GM12878 (cell line): ENCODE data around the gene FAR1. TPM values are rescaled to one million over a fixed set of nuclear protein-coding genes. Genes with fewer than 3 reads are reported as not detected.

Experiments
- ATAC-seq: fragments of 200-7000 bp; cut with Tn5 transposase; 3 replicates; pipeline ENCODE4 v1.9.1; 2020; ENCODE audit warnings: mild to moderate bottlenecking, moderate library complexity
- BruUV-seq: library from RNA; stranded (reverse); fragments of 400-500 nt; replicated peaks from 2 replicates; lab custom pipeline; 2021; lab: Mats Ljungman, UMichigan
- CTCF ChIA-PET: fragments of 300-600 bp; sonication (Branson Sonifier 250); formaldehyde crosslinking; extraction: SDS; loops from one replicate; lab custom pipeline; 2021; ENCODE audit warnings: inconsistent platforms; lab: Yijun Ruan, JAX
- POLR2A ChIA-PET: fragments of 350-600 bp; formaldehyde crosslinking; extraction: SDS; loops from one replicate; lab custom pipeline; 2021; ENCODE audit warnings: inconsistent platforms; lab: Charles Lee
- RAD21 ChIA-PET: fragments of 300-600 bp; sonication (Branson Sonifier 250); formaldehyde crosslinking; loops from one replicate; lab custom pipeline; 2023; ENCODE audit warnings: antibody characterized with exemption; ENCODE audit not compliant: unreplicated experiment; lab: Charles Lee
- SMC1A ChIA-PET: fragments of 300-600 bp; sonication (Branson Sonifier 250); formaldehyde crosslinking; loops from one replicate; lab custom pipeline; 2023; ENCODE audit not compliant: unreplicated experiment, uncharacterized antibody; lab: Charles Lee
- DNase-seq: peaks from one replicate; pipeline ENCODE4 v3.0.0-alpha.2; 2011; ENCODE audit warnings: low read depth, low spot score
- FAIRE-seq: peaks from 3 replicates; lab custom pipeline; 2011; peaks lifted over from hg19 to GRCh38; lab: Jason Lieb, UNC
- H2AFZ ChIP-seq: 2 replicates; pipeline ENCODE4 v1.6.0; 2011; ENCODE audit warnings: low read depth, low read length, control low read depth; ENCODE audit not compliant: control insufficient read depth
- H3K27ac ChIP-seq: 2 replicates; pipeline ENCODE4 v1.5.1; 2011; ENCODE audit warnings: control low read depth; ENCODE audit not compliant: control insufficient read depth, insufficient read depth
- H3K27me3 ChIP-seq, 2 experiments: replicated peaks in 1 of 2; 2 replicates each; pipeline versions ENCODE4 v1.6.0 to v1.6.1; 2011; ENCODE audit warnings: low read length in 1 of 2; ENCODE audit not compliant: control insufficient read depth in 2 of 2, insufficient read depth in 2 of 2
- H3K36me3 ChIP-seq, 2 experiments: 2 replicates each; pipeline ENCODE4 v1.5.1; 2011; ENCODE audit warnings: low read length in 1 of 2; ENCODE audit not compliant: control insufficient read depth in 2 of 2, insufficient read depth in 2 of 2
- H3K4me1 ChIP-seq: 2 replicates; pipeline ENCODE4 v1.6.1; 2011; ENCODE audit warnings: mild to moderate bottlenecking, low read length, moderate library complexity, mixed read lengths; ENCODE audit not compliant: control insufficient read depth, insufficient read depth
- H3K4me2 ChIP-seq: 2 replicates; pipeline ENCODE4 v1.6.0; 2011; ENCODE audit warnings: control low read depth; ENCODE audit not compliant: control insufficient read depth, insufficient read depth
- H3K4me3 ChIP-seq: fragments of 200-600 bp; sonication (generic); 2 replicates; pipeline ENCODE4 v1.5.1; 2016
- H3K79me2 ChIP-seq: 2 replicates; pipeline ENCODE4 v1.6.0; 2011; ENCODE audit warnings: low read length; ENCODE audit not compliant: control insufficient read depth, insufficient read depth
- H3K9ac ChIP-seq: 2 replicates; pipeline ENCODE4 v1.8.0; 2011; ENCODE audit warnings: low read length, control low read depth, mixed read lengths; ENCODE audit not compliant: control insufficient read depth, insufficient read depth
- H3K9me3 ChIP-seq: replicated peaks from 3 replicates; pipeline ENCODE4 v1.5.1; 2011; ENCODE audit warnings: mild to moderate bottlenecking, low read length; ENCODE audit not compliant: control insufficient read depth, insufficient read depth
- H4K20me1 ChIP-seq: 2 replicates; pipeline ENCODE4 v1.6.0; 2011; ENCODE audit not compliant: control insufficient read depth, insufficient read depth
- CHD2 ChIP-seq: IDR thresholded peaks from 2 replicates; pipeline ENCODE4 v1.6.1; 2011; ENCODE audit warnings: low read depth, low read length, improper control_type of control experiment, borderline replicate concordance
- FOXM1 ChIP-seq: IDR thresholded peaks from 2 replicates; pipeline ENCODE4 v1.6.1; 2012; ENCODE audit warnings: low read depth, mild to moderate bottlenecking, inconsistent platforms, low read length, moderate library complexity
- GATAD2B ChIP-seq: fragments of 450-650 bp; conservative IDR thresholded peaks from 2 replicates; pipeline ENCODE4 v1.6.1; 2017; ENCODE audit warnings: low read depth, mild to moderate bottlenecking, moderate library complexity
- JUND ChIP-seq: IDR thresholded peaks from 2 replicates; pipeline ENCODE4 v1.6.1; 2012; ENCODE audit warnings: low read depth, mild to moderate bottlenecking, low read length, improper control_type of control experiment, moderate library complexity
- KLF5 ChIP-seq: fragments of 450-650 bp; IDR thresholded peaks from 2 replicates; pipeline ENCODE4 v1.6.1; 2014; ENCODE audit warnings: mild to moderate bottlenecking; ENCODE audit not compliant: partially characterized antibody
- PKNOX1 ChIP-seq: fragments of 450-650 bp; IDR thresholded peaks from 2 replicates; pipeline ENCODE4 v1.6.1; 2016; ENCODE audit warnings: mild to moderate bottlenecking
- TBL1XR1 ChIP-seq: IDR thresholded peaks from 2 replicates; pipeline ENCODE4 v1.6.1; 2012; ENCODE audit warnings: low read depth, low read length, improper control_type of control experiment
- YY1 ChIP-seq: IDR thresholded peaks from 2 replicates; pipeline ENCODE4 v1.6.1; 2011; ENCODE audit warnings: low read depth, mild to moderate bottlenecking, low read length
- WGBS: methylation state at CpG from one replicate; pipeline ENCODE4 v1.1.6; 2016; ENCODE audit warnings: low lambda C conversion rate; ENCODE audit not compliant: insufficient replicate concordance, insufficient coverage; ENCODE audit errors: missing lambda C conversion rate; 5-methylcytosine and 5-hydroxymethylcytosine counted together
- in situ Hi-C: fragments of 300-500 bp; cut with MboI; formaldehyde crosslinking; loops from 9 replicates; pipeline ENCODE4 v1.14.3; 2018; ENCODE audit warnings: mixed read lengths
- intact Hi-C: fragments of 100-400 bp; cut with micrococcal nuclease; formaldehyde crosslinking; loops from one replicate; pipeline ENCODE4 v1.14.2; 2022; ENCODE audit not compliant: unreplicated experiment
- polyA plus RNA-seq, 11 experiments: library from polyadenylated mRNA; depleted of rRNA in 4 of 11; unstranded in 6 of 11; stranded (reverse) in 5 of 11; fragments of >200 nt; fragmentation: Nextera tagmentation in 4 of 11; fragmentation: Illumina TruSeq in 1 of 11; extraction: Ambion mirVana in 4 of 11; extraction: Trizol in 1 of 11; gene quantifications; 1 replicate in 1 of 11; 2 replicates in 10 of 11; pipeline versions ENCODE4 v1.2.1 to v1.2.3, GENCODE V29; 2011 to 2016; ENCODE audit warnings: inconsistent platforms in 2 of 11, missing spikeins in 2 of 11, low read depth in 1 of 11
- total RNA-seq, 4 experiments: library from RNA; depleted of rRNA in 3 of 4; stranded (reverse); fragments of >200 nt in 3 of 4; fragmentation: Illumina TruSeq in 1 of 4; extraction: Trizol in 1 of 4; gene quantifications; 2 replicates each; pipeline versions ENCODE4 v1.2.1 to v1.2.3, GENCODE V29; 2013 to 2021
- TF ChIP-seq, protein P1 (sequence below): fragments of 450-650 bp; IDR thresholded peaks from 2 replicates; pipeline ENCODE4 v1.6.1; 2017; ENCODE audit warnings: mild to moderate bottlenecking, moderate library complexity

FAR1 gene
- total and polyA plus RNA-seq, 10 of the 15 experiments (the other 5 are each of a cell fraction or from before 2014, with no cell fraction given), result 10.1 to 73.9 (median 30.8) TPM

DNA sequence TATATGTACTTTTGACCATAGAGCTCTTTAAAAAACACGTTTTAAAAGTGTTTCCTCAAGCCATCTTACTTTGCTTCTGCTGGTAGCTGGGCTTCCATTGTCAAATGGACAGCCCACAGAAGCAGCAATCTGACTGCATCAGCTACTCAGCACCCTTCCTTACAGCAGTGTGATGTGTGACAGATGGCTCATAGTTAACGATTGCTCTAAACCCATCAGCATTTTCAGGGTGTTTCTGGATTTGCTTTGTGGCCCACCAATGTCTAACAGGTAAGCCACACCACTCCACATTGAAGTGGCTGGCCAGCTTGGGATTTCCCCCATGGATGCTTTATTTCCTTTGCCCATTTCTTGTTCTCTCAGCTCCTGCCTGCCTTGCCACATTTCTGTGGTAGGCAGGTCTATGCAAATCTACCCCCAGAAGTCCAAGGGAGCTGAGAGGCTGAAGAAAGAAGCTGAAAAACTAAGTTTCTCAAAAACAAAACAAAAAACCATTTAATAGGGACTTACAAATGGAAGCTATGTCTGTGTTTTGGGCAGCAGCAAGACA, 7.3 kb upstream of the FAR1 start (continued):
- TF ChIP-seq KLF5, result no peak
- no peak for TF ChIP-seq FOXM1
- TF ChIP-seq, all 136 proteins: peak for 0

GRCh38 chr11:13663631-13664071, 4.8 kb upstream of the FAR1 start:
- no peaks in the 10 kb centered on the region for H3K36me3 ChIP-seq
- no peaks in the 10 kb centered on the region for H4K20me1 ChIP-seq
- H3K4me2 ChIP-seq, result no peak overlapping the region
- ChIA-PET RAD21 (no interaction called here), SMC1A (interaction anchor here (0.7 to 1.2 kb wide), 2 partner anchors 641 to 705 kb away, joined by 3 to 4 read pairs; no protein-coding TSS in a partner anchor), POLR2A (no interaction called here), CTCF (no interaction called here)
- no peak for ATAC-seq
- FAIRE-seq, result no peak
- no peak overlapping the region for H3K27ac ChIP-seq
- no peak for DNase-seq
- TF ChIP-seq, protein P1, sequence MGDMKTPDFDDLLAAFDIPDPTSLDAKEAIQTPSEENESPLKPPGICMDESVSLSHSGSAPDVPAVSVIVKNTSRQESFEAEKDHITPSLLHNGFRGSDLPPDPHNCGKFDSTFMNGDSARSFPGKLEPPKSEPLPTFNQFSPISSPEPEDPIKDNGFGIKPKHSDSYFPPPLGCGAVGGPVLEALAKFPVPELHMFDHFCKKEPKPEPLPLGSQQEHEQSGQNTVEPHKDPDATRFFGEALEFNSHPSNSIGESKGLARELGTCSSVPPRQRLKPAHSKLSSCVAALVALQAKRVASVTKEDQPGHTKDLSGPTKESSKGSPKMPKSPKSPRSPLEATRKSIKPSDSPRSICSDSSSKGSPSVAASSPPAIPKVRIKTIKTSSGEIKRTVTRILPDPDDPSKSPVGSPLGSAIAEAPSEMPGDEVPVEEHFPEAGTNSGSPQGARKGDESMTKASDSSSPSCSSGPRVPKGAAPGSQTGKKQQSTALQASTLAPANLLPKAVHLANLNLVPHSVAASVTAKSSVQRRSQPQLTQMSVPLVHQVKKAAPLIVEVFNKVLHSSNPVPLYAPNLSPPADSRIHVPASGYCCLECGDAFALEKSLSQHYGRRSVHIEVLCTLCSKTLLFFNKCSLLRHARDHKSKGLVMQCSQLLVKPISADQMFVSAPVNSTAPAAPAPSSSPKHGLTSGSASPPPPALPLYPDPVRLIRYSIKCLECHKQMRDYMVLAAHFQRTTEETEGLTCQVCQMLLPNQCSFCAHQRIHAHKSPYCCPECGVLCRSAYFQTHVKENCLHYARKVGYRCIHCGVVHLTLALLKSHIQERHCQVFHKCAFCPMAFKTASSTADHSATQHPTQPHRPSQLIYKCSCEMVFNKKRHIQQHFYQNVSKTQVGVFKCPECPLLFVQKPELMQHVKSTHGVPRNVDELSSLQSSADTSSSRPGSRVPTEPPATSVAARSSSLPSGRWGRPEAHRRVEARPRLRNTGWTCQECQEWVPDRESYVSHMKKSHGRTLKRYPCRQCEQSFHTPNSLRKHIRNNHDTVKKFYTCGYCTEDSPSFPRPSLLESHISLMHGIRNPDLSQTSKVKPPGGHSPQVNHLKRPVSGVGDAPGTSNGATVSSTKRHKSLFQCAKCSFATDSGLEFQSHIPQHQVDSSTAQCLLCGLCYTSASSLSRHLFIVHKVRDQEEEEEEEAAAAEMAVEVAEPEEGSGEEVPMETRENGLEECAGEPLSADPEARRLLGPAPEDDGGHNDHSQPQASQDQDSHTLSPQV, result no peak
- TF ChIP-seq YY1 (no peak), GATAD2B (no peak), JUND (no peak), CHD2 (no peak), TBL1XR1 (no peak), PKNOX1 (no peak)
- peaks cover 4% of the 10 kb centered on the region for H3K9me3 ChIP-seq
- H3K9ac ChIP-seq, result no peak overlapping the region
- H2AFZ ChIP-seq, result no peak overlapping the region
- H3K4me3 ChIP-seq, result no peak overlapping the region
- in situ Hi-C loops, result no loop called here
- intact Hi-C loops, result loop anchor here (10.0 kb wide), 1 partner anchor 329 kb away; no protein-coding TSS in a partner anchor
- WGBS, result 0% methylated on average over 1 of the region's 1 CpG
- no peaks in the 10 kb centered on the region for H3K27me3 ChIP-seq
- BruUV-seq, result no TSS peak
- peaks cover 2% of the 10 kb centered on the region for H3K79me2 ChIP-seq
- H3K4me1 ChIP-seq, result peaks cover 6% of the 10 kb centered on the region
